ACC112 (cell line): Measurements from ENCODE around the gene COPZ1.

Experiments
- H2AFZ ChIP-seq: fragments of 200-600 bp; sonication (generic); one replicate; pipeline ENCODE4 v1.6.0; 2017; ENCODE audit warnings: antibody characterized with exemption, low read length; ENCODE audit not compliant: unreplicated experiment
- H3K27ac ChIP-seq: fragments of 200-600 bp; sonication (generic); 2 replicates; pipeline ENCODE4 v1.5.1; 2014; ENCODE audit warnings: low read depth, mild to moderate bottlenecking, antibody characterized with exemption, low read length, moderate library complexity
- H3K27me3 ChIP-seq: fragments of 200-600 bp; sonication (generic); 2 replicates; pipeline ENCODE4 v1.6.1; 2014; ENCODE audit warnings: mild to moderate bottlenecking, antibody characterized with exemption, low read length, moderate library complexity, mixed read lengths; ENCODE audit not compliant: insufficient read depth
- H3K36me3 ChIP-seq: fragments of 200-600 bp; sonication (generic); 2 replicates; pipeline ENCODE4 v1.6.1; 2016; ENCODE audit warnings: mild to moderate bottlenecking, antibody characterized with exemption, low read length, moderate library complexity, mixed read lengths; ENCODE audit not compliant: insufficient read depth
- H3K4me1 ChIP-seq: fragments of 200-600 bp; sonication (generic); one replicate; pipeline ENCODE4 v1.6.1; 2016; ENCODE audit warnings: low read length, mixed read lengths; ENCODE audit not compliant: insufficient read depth, unreplicated experiment, control insufficient read depth
- H3K4me3 ChIP-seq: fragments of 200-600 bp; sonication (generic); 2 replicates; pipeline ENCODE4 v1.5.1; 2014; ENCODE audit warnings: mild to moderate bottlenecking, low read depth, low read length
- H3K79me2 ChIP-seq: fragments of 200-600 bp; sonication (generic); one replicate; pipeline ENCODE4 v1.6.0; 2016; ENCODE audit warnings: low read length; ENCODE audit not compliant: control insufficient read depth, unreplicated experiment, insufficient read depth

Gene COPZ1

GRCh38 chr12:54390668-54391551, 66.0 kb downstream of the COPZ1 start:
- no peaks in the 10 kb centered on the region for H3K79me2 ChIP-seq
- H3K36me3 ChIP-seq, result peaks cover 13% of the 10 kb centered on the region
- H3K4me3 ChIP-seq, result no peak overlapping the region
- H3K27me3 ChIP-seq, result no peaks in the 10 kb centered on the region
- H3K4me1 ChIP-seq, result peaks cover 11% of the 10 kb centered on the region
- H2AFZ ChIP-seq, result no peak overlapping the region
- H3K27ac ChIP-seq, result no peak overlapping the region

- H3K4me1 ChIP-seq, result peaks cover 4% of the 10 kb centered on the region
- H3K36me3 ChIP-seq, result peaks cover 26% of the 10 kb centered on the region
- no peaks in the 10 kb centered on the region for H3K79me2 ChIP-seq
- H2AFZ ChIP-seq, result no peak overlapping the region
- H3K4me3 ChIP-seq, result no peak overlapping the region
- H3K27me3 ChIP-seq, result no peaks in the 10 kb centered on the region
- H3K27ac ChIP-seq, result no peak overlapping the region
Observed at GRCh38 chr12:54392485-54393206, 67.7 kb downstream of the COPZ1 start.

GRCh38 chr12:54393207-54393609, 68.3 kb downstream of the COPZ1 start:
- H3K4me3 ChIP-seq, result no peak overlapping the region
- no peak overlapping the region; the same call in 1 of the 2 replicates for H3K27ac ChIP-seq
- peaks cover 30% of the 10 kb centered on the region for H3K36me3 ChIP-seq
- H3K27me3 ChIP-seq, result no peaks in the 10 kb centered on the region
- no peaks in the 10 kb centered on the region for H3K79me2 ChIP-seq
- no peak overlapping the region for H2AFZ ChIP-seq
- peaks cover 4% of the 10 kb centered on the region for H3K4me1 ChIP-seq

- Histone ChIP-seq H3K27ac (peak overlapping the region; percentile 18), H3K4me1 (peaks cover 4% of the 10 kb centered on the region), H3K36me3 (peaks cover 34% of the 10 kb centered on the region), H3K79me2 (peaks cover 2% of the 10 kb centered on the region), H3K4me3 (no peak overlapping the region), H2AFZ (no peak overlapping the region), H3K27me3 (no peaks in the 10 kb centered on the region)
Observed at GRCh38 chr12:54393743-54394142, 68.8 kb downstream of the COPZ1 start.

- Histone ChIP-seq H3K79me2 (peaks cover 2% of the 10 kb centered on the region), H3K27ac (peak overlapping the region; percentile 18; the same call in 1 of the 2 replicates), H3K4me3 (no peak overlapping the region), H3K36me3 (peaks cover 36% of the 10 kb centered on the region), H3K27me3 (no peaks in the 10 kb centered on the region), H2AFZ (no peak overlapping the region), H3K4me1 (peaks cover 4% of the 10 kb centered on the region)
Observed at GRCh38 chr12:54394281-54394719, 69.4 kb downstream of the COPZ1 start.

GRCh38 chr12:54394986-54395385, 70.1 kb downstream of the COPZ1 start:
- Histone ChIP-seq H3K27me3 (no peaks in the 10 kb centered on the region), H2AFZ (no peak overlapping the region), H3K4me1 (peaks cover 4% of the 10 kb centered on the region), H3K79me2 (peaks cover 2% of the 10 kb centered on the region), H3K27ac (no peak overlapping the region), H3K36me3 (peaks cover 36% of the 10 kb centered on the region), H3K4me3 (no peak overlapping the region)

- H3K79me2 ChIP-seq, result peaks cover 2% of the 10 kb centered on the region
- H3K4me1 ChIP-seq, result peaks cover 4% of the 10 kb centered on the region
- H3K4me3 ChIP-seq, result no peak overlapping the region
- H2AFZ ChIP-seq, result no peak overlapping the region
- no peaks in the 10 kb centered on the region for H3K27me3 ChIP-seq
- H3K27ac ChIP-seq, result no peak overlapping the region
- peaks cover 40% of the 10 kb centered on the region for H3K36me3 ChIP-seq
Observed at GRCh38 chr12:54395545-54395944, 70.6 kb downstream of the COPZ1 start.

- peaks cover 47% of the 10 kb centered on the region for H3K36me3 ChIP-seq
- peaks cover 2% of the 10 kb centered on the region for H3K79me2 ChIP-seq
- no peak overlapping the region for H3K27ac ChIP-seq
- no peak overlapping the region for H3K4me3 ChIP-seq
- no peak overlapping the region for H2AFZ ChIP-seq
- H3K27me3 ChIP-seq, result no peaks in the 10 kb centered on the region
- peaks cover 4% of the 10 kb centered on the region for H3K4me1 ChIP-seq
Observed at GRCh38 chr12:54397157-54397556, 72.2 kb downstream of the COPZ1 start.

- peaks cover 4% of the 10 kb centered on the region for H3K4me1 ChIP-seq
- peaks cover 2% of the 10 kb centered on the region for H3K79me2 ChIP-seq
- H3K4me3 ChIP-seq, result no peak overlapping the region
- no peak overlapping the region for H2AFZ ChIP-seq
- H3K27me3 ChIP-seq, result no peaks in the 10 kb centered on the region
- no peak overlapping the region for H3K27ac ChIP-seq
- peaks cover 54% of the 10 kb centered on the region for H3K36me3 ChIP-seq
Observed at GRCh38 chr12:54398218-54398617, 73.3 kb downstream of the COPZ1 start.

GRCh38 chr12:54398995-54399793, 74.3 kb downstream of the COPZ1 start:
- Histone ChIP-seq H3K4me3 (no peak overlapping the region), H2AFZ (no peak overlapping the region), H3K4me1 (peaks cover 4% of the 10 kb centered on the region), H3K27ac (no peak overlapping the region), H3K27me3 (no peaks in the 10 kb centered on the region), H3K79me2 (peaks cover 2% of the 10 kb centered on the region), H3K36me3 (peaks cover 63% of the 10 kb centered on the region)
